ENCODE results near the gene IL25. TPM values are rescaled to one million over a fixed set of nuclear protein-coding genes. Genes with fewer than 3 reads are reported as not detected.

Gene IL25
- total and polyA plus RNA-seq, 2 of the 13 experiments (the other 11 are each of a cell fraction or from before 2014, with no cell fraction given) = not detected

DNA sequence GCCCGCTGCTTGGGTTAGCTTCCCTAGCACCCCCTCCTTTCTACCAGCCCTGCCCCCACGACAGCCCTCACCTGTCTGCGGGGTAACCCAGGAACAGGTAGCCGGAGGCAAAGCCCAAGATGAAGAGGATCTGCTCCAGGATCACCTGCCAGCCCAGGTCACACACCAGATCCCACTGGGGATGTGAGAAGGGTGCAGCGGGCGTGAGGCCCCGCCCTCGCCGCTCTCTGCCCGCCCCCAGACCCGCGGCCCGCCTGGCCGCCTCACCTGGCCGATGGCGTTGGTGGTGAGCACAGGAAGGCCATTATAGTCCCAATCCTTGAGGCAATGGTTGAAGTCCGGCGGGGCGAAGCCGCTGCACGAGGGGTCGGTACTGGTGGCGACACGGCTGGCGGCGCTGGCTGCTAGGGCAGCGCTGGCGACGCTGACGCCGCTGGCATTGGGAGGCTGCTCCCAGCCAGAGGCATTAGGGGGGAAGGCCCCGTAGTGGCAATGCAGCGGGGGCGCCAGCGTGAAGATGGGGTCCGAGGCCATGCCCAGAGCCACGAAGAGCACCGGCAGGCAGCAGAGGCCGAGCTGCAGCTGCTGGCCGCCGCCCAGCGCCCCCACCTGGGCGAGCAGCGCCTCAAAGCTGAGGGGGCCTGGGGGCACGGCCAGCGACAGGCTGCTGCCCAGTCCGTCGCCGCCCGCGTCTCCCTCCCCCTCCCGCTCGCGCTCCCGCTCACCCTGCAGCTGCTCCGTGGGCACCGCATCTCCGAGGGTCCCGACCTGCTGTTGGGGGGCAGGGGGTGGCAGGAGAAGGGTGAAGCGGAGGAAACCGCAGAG, 20.7 kb upstream of the IL25 start (continued):
- TF ChIP-seq ZNF446 (CRISPR knock-in tag; IDR thresholded peaks at IDR 0.05) = 0 out of 2 replicates have a peak, but pooled peaks have one; percentile 15
- TF ChIP-seq ZNF737 (CRISPR knock-in tag; IDR thresholded peaks at IDR 0.05; ENCODE audit: borderline replicate concordance) = no peak
- no peak for TF ChIP-seq HMG20B (CRISPR knock-in tag; conservative IDR thresholded peaks at IDR 0.05)
- TF ChIP-seq, protein P1, sequence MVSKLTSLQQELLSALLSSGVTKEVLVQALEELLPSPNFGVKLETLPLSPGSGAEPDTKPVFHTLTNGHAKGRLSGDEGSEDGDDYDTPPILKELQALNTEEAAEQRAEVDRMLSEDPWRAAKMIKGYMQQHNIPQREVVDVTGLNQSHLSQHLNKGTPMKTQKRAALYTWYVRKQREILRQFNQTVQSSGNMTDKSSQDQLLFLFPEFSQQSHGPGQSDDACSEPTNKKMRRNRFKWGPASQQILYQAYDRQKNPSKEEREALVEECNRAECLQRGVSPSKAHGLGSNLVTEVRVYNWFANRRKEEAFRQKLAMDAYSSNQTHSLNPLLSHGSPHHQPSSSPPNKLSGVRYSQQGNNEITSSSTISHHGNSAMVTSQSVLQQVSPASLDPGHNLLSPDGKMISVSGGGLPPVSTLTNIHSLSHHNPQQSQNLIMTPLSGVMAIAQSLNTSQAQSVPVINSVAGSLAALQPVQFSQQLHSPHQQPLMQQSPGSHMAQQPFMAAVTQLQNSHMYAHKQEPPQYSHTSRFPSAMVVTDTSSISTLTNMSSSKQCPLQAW (CRISPR knock-in tag; IDR thresholded peaks at IDR 0.05) = no peak
- TF ChIP-seq SMARCC2 (IDR thresholded peaks at IDR 0.05) = no peak
- no peak for TF ChIP-seq NR2F2 (IDR thresholded peaks at IDR 0.05; ENCODE audit: borderline replicate concordance, low read depth)
- TF ChIP-seq HNRNPK (IDR thresholded peaks at IDR 0.05; ENCODE audit: low read depth, low read length, poor library complexity, severe bottlenecking) = no peak
- TF ChIP-seq ZKSCAN5 (CRISPR knock-in tag; IDR thresholded peaks at IDR 0.05) = no peak
- TF ChIP-seq ZNF30 (CRISPR knock-in tag; IDR thresholded peaks at IDR 0.05) = no peak
- TF ChIP-seq CREB3 (CRISPR knock-in tag; IDR thresholded peaks at IDR 0.05) = no peak
- TF ChIP-seq ZNF12 (CRISPR knock-in tag; IDR thresholded peaks at IDR 0.05) = no peak
- TF ChIP-seq ZNF776 (CRISPR knock-in tag; IDR thresholded peaks at IDR 0.05) = peak; percentile 44
- TF ChIP-seq MLLT10 (CRISPR knock-in tag; IDR thresholded peaks at IDR 0.05) = no peak
- TF ChIP-seq, protein P2, sequence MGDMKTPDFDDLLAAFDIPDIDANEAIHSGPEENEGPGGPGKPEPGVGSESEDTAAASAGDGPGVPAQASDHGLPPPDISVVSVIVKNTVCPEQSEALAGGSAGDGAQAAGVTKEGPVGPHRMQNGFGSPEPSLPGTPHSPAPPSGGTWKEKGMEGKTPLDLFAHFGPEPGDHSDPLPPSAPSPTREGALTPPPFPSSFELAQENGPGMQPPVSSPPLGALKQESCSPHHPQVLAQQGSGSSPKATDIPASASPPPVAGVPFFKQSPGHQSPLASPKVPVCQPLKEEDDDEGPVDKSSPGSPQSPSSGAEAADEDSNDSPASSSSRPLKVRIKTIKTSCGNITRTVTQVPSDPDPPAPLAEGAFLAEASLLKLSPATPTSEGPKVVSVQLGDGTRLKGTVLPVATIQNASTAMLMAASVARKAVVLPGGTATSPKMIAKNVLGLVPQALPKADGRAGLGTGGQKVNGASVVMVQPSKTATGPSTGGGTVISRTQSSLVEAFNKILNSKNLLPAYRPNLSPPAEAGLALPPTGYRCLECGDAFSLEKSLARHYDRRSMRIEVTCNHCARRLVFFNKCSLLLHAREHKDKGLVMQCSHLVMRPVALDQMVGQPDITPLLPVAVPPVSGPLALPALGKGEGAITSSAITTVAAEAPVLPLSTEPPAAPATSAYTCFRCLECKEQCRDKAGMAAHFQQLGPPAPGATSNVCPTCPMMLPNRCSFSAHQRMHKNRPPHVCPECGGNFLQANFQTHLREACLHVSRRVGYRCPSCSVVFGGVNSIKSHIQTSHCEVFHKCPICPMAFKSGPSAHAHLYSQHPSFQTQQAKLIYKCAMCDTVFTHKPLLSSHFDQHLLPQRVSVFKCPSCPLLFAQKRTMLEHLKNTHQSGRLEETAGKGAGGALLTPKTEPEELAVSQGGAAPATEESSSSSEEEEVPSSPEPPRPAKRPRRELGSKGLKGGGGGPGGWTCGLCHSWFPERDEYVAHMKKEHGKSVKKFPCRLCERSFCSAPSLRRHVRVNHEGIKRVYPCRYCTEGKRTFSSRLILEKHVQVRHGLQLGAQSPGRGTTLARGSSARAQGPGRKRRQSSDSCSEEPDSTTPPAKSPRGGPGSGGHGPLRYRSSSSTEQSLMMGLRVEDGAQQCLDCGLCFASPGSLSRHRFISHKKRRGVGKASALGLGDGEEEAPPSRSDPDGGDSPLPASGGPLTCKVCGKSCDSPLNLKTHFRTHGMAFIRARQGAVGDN (CRISPR knock-in tag; IDR thresholded peaks at IDR 0.05) = peak; percentile 52
- no peak for TF ChIP-seq BRCA1 (CRISPR knock-in tag; IDR thresholded peaks at IDR 0.05)
- TF ChIP-seq, protein P3, sequence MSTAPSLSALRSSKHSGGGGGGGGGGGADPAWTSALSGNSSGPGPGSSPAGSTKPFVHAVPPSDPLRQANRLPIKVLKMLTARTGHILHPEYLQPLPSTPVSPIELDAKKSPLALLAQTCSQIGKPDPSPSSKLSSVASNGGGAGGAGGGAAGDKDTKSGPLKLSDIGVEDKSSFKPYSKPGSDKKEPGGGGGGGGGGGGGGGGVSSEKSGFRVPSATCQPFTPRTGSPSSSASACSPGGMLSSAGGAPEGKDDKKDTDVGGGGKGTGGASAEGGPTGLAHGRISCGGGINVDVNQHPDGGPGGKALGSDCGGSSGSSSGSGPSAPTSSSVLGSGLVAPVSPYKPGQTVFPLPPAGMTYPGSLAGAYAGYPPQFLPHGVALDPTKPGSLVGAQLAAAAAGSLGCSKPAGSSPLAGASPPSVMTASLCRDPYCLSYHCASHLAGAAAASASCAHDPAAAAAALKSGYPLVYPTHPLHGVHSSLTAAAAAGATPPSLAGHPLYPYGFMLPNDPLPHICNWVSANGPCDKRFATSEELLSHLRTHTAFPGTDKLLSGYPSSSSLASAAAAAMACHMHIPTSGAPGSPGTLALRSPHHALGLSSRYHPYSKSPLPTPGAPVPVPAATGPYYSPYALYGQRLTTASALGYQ (CRISPR knock-in tag; IDR thresholded peaks at IDR 0.05) = no peak
- TF ChIP-seq, protein P4, sequence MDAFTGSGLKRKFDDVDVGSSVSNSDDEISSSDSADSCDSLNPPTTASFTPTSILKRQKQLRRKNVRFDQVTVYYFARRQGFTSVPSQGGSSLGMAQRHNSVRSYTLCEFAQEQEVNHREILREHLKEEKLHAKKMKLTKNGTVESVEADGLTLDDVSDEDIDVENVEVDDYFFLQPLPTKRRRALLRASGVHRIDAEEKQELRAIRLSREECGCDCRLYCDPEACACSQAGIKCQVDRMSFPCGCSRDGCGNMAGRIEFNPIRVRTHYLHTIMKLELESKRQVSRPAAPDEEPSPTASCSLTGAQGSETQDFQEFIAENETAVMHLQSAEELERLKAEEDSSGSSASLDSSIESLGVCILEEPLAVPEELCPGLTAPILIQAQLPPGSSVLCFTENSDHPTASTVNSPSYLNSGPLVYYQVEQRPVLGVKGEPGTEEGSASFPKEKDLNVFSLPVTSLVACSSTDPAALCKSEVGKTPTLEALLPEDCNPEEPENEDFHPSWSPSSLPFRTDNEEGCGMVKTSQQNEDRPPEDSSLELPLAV (CRISPR knock-in tag; conservative IDR thresholded peaks at IDR 0.05; ENCODE audit: low read depth) = no peak
- TF ChIP-seq ZSCAN9 (CRISPR knock-in tag; IDR thresholded peaks at IDR 0.05; ENCODE audit: borderline replicate concordance) = no peak
- TF ChIP-seq ZFP82 (CRISPR knock-in tag; IDR thresholded peaks at IDR 0.05; ENCODE audit: borderline replicate concordance) = no peak
- no peak for TF ChIP-seq NFE2L2 (IDR thresholded peaks at IDR 0.05; ENCODE audit: low read length)

All from HepG2 (cell line).